ENCODE measurements around the gene RNF149.

RNF149 gene

DNA sequence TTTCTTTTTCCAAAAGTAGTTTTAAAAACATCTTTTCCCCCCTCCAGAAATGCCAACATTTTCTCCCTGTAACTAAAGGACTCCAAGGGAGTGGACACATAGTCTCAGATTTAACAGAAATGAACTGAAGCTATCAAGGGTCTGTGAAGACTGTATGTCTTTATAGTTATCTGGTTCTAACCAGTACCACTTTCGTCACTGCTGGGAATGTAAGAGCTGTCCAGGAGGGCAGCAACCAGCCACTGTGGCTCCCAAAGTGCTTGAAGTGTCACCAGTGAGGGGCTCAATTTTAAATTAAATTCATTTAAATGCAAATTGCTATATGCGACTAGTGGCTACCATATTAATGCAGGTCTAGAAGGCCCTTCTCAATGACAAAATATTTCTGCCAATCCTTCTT is 15.0 kb downstream of the RNF149 start:
- DNase-seq, result no peak

- DNase-seq, result no peak
These were observed 16.5 kb downstream of the RNF149 start for GRCh38 chr2:101291973-101292372.

- no peak for DNase-seq
These were observed 17.8 kb downstream of the RNF149 start for GRCh38 chr2:101290711-101291110.

GRCh38 chr2:101287303-101287702 is 21.2 kb downstream of the RNF149 start:
- DNase-seq, result no peak

DNA sequence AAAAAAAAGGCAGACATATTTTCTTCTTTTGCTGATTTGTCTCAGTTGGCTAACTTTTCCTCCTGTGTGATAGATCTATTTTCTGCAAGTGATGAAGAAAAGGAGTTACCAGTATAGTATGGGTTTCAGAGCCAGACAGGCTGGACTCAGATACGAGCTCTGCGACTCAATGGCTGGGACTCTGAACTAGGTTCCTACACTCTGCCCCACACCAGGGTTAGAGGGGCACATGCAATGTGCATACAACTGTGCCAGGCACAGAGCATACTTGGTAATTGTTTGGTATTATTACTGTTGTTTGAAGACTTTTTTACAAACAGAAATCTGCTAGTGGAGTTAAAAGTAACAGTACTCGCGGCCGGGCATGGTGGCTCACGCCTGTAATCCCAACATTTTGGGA is 21.8 kb downstream of the RNF149 start:
- DNase-seq, result no peak

DNA sequence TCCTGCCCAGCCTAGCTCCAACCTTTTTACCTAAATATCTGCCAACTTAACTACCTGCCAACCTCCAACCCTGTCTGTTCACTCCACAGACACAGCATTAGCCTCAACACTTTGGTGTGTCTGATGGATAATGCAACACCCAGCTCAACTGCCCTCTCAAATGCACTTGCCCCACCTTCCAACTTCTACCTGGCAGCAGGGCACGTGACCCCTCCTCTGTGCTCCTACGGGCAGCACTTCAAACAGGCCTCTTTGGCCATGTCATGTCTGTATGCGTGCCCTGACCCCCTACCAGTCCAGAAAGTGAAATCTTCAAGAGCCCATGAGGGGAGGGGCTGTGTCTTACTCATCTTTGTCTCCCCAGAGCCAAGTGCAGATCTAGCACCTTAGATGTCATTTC is 25.5 kb downstream of the RNF149 start:
- no peak for DNase-seq

DNA sequence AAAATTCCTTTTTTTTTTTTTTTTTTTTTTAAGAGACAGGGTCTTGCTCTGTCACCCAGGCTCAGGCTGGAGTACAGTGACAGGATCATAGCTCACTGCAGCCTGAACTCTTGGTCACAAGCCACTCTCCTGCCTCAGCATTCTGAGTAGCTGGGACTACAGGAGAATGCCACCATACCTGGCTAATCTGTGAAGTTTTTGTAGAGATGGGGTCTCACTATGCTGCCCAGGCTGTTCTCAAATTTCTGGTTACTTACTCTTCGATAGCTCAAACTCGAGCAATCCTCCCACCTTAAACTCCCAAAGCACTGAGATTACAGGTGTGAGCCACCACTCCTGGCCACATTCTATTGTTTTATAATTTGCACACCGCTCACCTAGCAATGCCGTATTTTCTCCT is 27.0 kb downstream of the RNF149 start:
- no peak for DNase-seq

DNA sequence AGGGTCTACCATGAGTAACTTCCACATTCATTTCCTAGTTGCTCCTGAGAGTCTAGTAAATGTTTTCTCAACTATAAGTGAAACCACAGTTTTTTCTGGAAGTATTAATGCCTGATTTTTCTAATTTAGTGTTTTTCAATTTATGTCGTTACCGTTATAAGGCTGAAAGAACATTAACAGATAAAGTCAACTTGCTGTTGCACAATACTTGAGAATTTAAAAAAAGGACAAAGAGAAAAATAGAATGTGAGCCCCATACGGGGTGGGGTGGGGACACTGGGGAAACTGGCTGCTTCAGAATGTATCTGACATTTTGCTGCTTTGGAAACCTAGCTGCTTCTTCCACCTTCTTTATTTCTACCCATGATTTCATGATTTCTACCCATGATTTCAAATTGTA is 29.6 kb downstream of the RNF149 start:
- no peak for DNase-seq

DNA sequence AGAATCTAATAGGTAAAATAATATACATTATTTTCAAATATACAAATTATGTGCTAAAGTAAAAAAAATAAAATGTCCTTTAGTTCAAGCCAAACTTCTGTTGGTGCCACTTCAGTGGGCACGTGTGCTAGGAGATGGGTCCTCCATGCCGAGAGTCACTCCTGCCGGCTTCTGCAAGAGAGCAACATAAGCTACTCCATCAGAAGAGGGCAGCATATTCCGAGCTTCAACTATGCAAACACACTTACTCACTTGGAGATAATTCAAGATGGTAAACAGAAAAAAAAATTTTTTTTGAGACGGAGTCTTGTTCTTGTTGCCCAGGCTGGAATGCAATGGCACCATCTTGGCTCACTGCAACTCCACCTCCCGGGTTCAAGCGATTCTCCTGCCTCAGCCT is 31.4 kb downstream of the RNF149 start:
- no peak for DNase-seq

DNA sequence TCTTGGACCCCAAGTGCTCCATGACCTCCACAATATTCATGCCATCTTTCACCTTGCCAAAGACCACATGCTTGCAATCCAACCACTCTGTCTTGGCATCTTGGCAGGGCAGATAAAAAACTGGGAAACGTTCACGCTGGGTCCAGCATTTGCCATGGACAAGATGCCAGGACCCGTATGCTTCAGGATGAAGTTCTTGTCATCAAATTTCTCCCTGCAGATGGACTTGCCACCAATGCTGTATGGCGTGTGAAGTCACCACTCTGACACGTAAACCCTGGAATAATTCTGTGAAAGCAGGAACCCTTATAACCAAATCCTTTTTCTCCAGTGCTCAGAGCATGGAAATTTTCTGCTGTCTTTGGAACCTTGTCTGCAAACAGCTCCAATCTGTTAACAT is 34.4 kb downstream of the RNF149 start:
- DNase-seq, result no peak

- DNase-seq, result no peak
These were observed 35.4 kb downstream of the RNF149 start for GRCh38 chr2:101273056-101273455.

GRCh38 chr2:101272045-101272784 is 36.3 kb downstream of the RNF149 start:
- DNase-seq, result no peak

DNA sequence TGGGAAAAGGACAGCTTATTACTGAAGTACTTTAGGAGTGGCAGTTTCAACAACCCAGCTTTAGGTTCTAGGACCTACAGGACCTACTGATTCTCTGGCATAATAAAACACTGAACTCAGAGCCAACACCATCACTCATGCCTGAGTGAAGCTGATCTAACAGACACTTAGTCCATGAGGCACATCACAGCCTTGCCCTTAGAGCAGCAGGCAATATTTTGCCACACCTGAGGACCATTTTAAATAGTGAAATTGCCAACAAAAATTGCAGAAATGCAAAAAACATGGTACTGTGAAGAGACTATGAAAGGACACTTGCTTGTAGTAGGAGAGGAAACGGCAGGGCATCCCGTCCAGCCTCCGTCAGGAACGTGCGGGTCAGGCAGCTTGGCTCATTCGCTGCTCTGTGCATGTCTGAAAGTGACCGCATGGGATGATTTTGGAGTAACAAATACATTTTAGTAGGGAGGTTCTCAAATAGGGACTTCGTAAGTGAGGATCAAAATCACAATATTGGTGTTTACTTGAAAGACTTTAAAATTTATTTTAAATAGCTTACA is 37.7 kb downstream of the RNF149 start:
- no peak for DNase-seq

- DNase-seq, result no peak
These were observed 40.5 kb downstream of the RNF149 start for GRCh38 chr2:101267671-101268656.

GRCh38 chr2:101265893-101266499 is 42.5 kb downstream of the RNF149 start:
- no peak for DNase-seq

DNA sequence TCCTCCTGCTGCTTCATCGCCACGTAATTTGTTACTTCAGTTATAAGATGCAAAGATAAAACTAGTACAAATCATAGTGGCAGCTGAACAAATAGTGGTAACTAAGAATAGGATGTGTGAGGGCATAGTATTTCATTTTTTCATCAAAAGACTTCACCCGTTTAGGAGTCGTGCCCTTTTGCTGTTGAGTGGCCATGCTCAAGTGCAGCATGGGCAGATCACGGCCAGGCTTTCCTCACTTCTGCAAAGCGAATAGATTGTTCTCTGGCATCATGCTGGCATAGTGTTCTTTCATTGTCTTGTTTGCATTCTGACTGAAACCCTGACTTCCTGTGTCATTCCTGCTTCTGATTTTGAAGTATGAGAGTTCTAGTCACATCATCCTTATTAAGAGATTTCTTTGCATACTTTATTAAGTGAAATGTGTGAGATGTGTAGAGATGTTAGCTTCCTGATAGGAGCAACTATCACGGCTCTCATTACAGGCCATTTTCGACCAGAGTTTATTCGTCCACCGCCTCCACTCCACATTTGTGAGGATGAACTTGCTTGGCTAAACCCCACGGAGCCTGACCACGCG is 44.1 kb downstream of the RNF149 start:
- DNase-seq, result no peak

- no peak for DNase-seq
These were observed 45.1 kb downstream of the RNF149 start for GRCh38 chr2:101263377-101263800.

- no peak for DNase-seq
These were observed 46.4 kb downstream of the RNF149 start for GRCh38 chr2:101262142-101262541.

- DNase-seq, result no peak
These were observed 49.7 kb downstream of the RNF149 start for GRCh38 chr2:101258804-101259203.

- no peak for DNase-seq
These were observed 52.2 kb downstream of the RNF149 start for GRCh38 chr2:101256316-101256715.

GRCh38 chr2:101255501-101255900 is 53.0 kb downstream of the RNF149 start:
- no peak for DNase-seq

- DNase-seq, result no peak
These were observed 54.6 kb downstream of the RNF149 start for GRCh38 chr2:101253703-101254450.
